Neuronal stem cell (in vitro differentiated cells): ENCODE results near the gene PEX16.
A peak's percentile ranks its signal among the peaks of the same experiment; 100 is the strongest.

Experiments used
- DNase-seq: peaks from one replicate; pipeline ENCODE4 v3.0.0-alpha.2; 2013; ENCODE audit warnings: low spot score
- H2AFZ ChIP-seq: one replicate; pipeline ENCODE4 v1.6.1; 2013; ENCODE audit warnings: mild to moderate bottlenecking, low read length, inconsistent platforms
- H2AK5ac ChIP-seq: 2 replicates; pipeline ENCODE4 v1.6.1; 2013; ENCODE audit warnings: low read depth, mild to moderate bottlenecking, inconsistent platforms, low read length, moderate library complexity, mixed read lengths
- H2BK120ac ChIP-seq: 2 replicates; pipeline ENCODE4 v1.6.1; 2013; ENCODE audit warnings: low read depth, mild to moderate bottlenecking, inconsistent platforms, low read length, moderate library complexity, mixed read lengths
- H2BK12ac ChIP-seq: one replicate; pipeline ENCODE4 v1.6.1; 2013; ENCODE audit warnings: low read length, inconsistent platforms
- H2BK15ac ChIP-seq: 2 replicates; pipeline ENCODE4 v1.6.1; 2013; ENCODE audit warnings: mild to moderate bottlenecking, low read length, inconsistent platforms, mixed read lengths
- H2BK5ac ChIP-seq: one replicate; pipeline ENCODE4 v1.6.1; 2013; ENCODE audit warnings: inconsistent platforms, mild to moderate bottlenecking, low read length, moderate library complexity
- H3K14ac ChIP-seq: one replicate; pipeline ENCODE4 v1.6.1; 2013; ENCODE audit warnings: low read length, inconsistent platforms
- H3K18ac ChIP-seq: 2 replicates; pipeline ENCODE4 v1.6.1; 2013; ENCODE audit warnings: low read length, inconsistent platforms
- H3K23ac ChIP-seq: 2 replicates; pipeline ENCODE4 v1.6.1; 2013; ENCODE audit warnings: low read depth, mild to moderate bottlenecking, mixed read lengths, low read length, inconsistent platforms; ENCODE audit not compliant: poor library complexity
- H3K27ac ChIP-seq: replicated peaks from 3 replicates; pipeline ENCODE4 v1.5.1; 2013; ENCODE audit warnings: low read length, inconsistent platforms
- H3K27me3 ChIP-seq, 3 experiments: 2 replicates each; pipeline ENCODE4 v1.6.1; 2013; ENCODE audit warnings: low read length in 3 of 3, mild to moderate bottlenecking in 2 of 3, inconsistent platforms in 1 of 3, low read depth in 1 of 3, mixed read lengths in 1 of 3, moderate library complexity in 1 of 3; ENCODE audit not compliant: control insufficient read depth in 3 of 3, insufficient read depth in 3 of 3
- H3K36me3 ChIP-seq, 2 donors: replicated peaks in 1 of 2; 2 replicates each; pipeline ENCODE4 v1.6.1; 2013; ENCODE audit warnings: low read length in 2 of 2; ENCODE audit not compliant: control insufficient read depth in 2 of 2, insufficient read depth in 2 of 2
- H3K4ac ChIP-seq: 2 replicates; pipeline ENCODE4 v1.6.1; 2013; ENCODE audit warnings: inconsistent platforms, mild to moderate bottlenecking, low read length, moderate library complexity
- H3K4me1 ChIP-seq, 2 donors: 1 replicate in 1 of 2; 2 replicates in 1 of 2; pipeline ENCODE4 v1.6.1; 2013; ENCODE audit warnings: low read length in 2 of 2, low read depth in 1 of 2; ENCODE audit not compliant: control insufficient read depth in 2 of 2, insufficient read depth in 1 of 2
- H3K4me2 ChIP-seq: one replicate; pipeline ENCODE4 v1.6.1; 2013; ENCODE audit warnings: mild to moderate bottlenecking, low read length, inconsistent platforms; ENCODE audit not compliant: insufficient read depth, poor library complexity, severe bottlenecking
- H3K4me3 ChIP-seq, 2 donors: 2 replicates each; pipeline ENCODE4 v1.5.1; 2013; ENCODE audit warnings: low read length in 2 of 2, mild to moderate bottlenecking in 2 of 2, inconsistent platforms in 1 of 2, moderate library complexity in 1 of 2
- H3K79me1 ChIP-seq: one replicate; pipeline ENCODE4 v1.6.1; 2013; ENCODE audit warnings: low read depth, mild to moderate bottlenecking, inconsistent platforms, low read length, moderate library complexity
- H3K9ac ChIP-seq: one replicate; pipeline ENCODE4 v1.6.1; 2013; ENCODE audit warnings: mild to moderate bottlenecking, low read depth, low read length, inconsistent platforms; ENCODE audit not compliant: poor library complexity
- H3K9me3 ChIP-seq, 2 donors: replicated peaks in 1 of 2; 2 replicates each; pipeline versions ENCODE3 to v1.6.1; 2013; ENCODE audit warnings: low read length in 2 of 2, mild to moderate bottlenecking in 2 of 2, inconsistent platforms in 1 of 2, low read depth in 1 of 2, mixed read lengths in 1 of 2, moderate library complexity in 1 of 2; ENCODE audit not compliant: control insufficient read depth in 2 of 2, insufficient read depth in 1 of 2
- H4K8ac ChIP-seq: one replicate; pipeline ENCODE4 v1.6.1; 2013; ENCODE audit warnings: low read depth, mild to moderate bottlenecking, inconsistent platforms, low read length, moderate library complexity
- H4K91ac ChIP-seq: one replicate; pipeline ENCODE4 v1.6.1; 2013; ENCODE audit warnings: low read length, low read depth, mild to moderate bottlenecking, inconsistent platforms; ENCODE audit not compliant: poor library complexity
- WGBS, 2 donors: extraction: QIAGEN DNeasy Blood & Tissue Kit; methylation state at CpG; one replicate each; pipeline ENCODE4 v1.1.7; 2013; ENCODE audit warnings: missing lambda C conversion rate in 2 of 2, mixed read lengths in 1 of 2; ENCODE audit not compliant: insufficient read length in 2 of 2, insufficient replicate concordance in 1 of 2; ENCODE audit errors: extremely low coverage in 2 of 2; 5-methylcytosine and 5-hydroxymethylcytosine counted together

The PEX16 gene

GRCh38 chr11:45880772-45881570 lies 36.7 kb downstream of the PEX16 start:
- no peak overlapping the region for H3K18ac ChIP-seq
- no peak overlapping the region for H3K4ac ChIP-seq
- no peaks in the 10 kb centered on the region for H3K9me3 ChIP-seq
- H2AK5ac ChIP-seq = no peak overlapping the region
- H2BK5ac ChIP-seq = no peak overlapping the region
- peak overlapping the region; percentile 7 for H3K23ac ChIP-seq
- WGBS, 2 donors = no CpG with 5 or more reads among the region's 15 CpGs
- H3K4me3 ChIP-seq = peak overlapping the region in 1 of 2 donors; percentile 22
- peaks cover 7 to 15% of the 10 kb centered on the region in 2 donors for H3K4me1 ChIP-seq
- no peak overlapping the region for H4K8ac ChIP-seq
- no peak overlapping the region for H4K91ac ChIP-seq
- no peak overlapping the region for H2AFZ ChIP-seq
- no peak for DNase-seq
- H2BK12ac ChIP-seq = no peak overlapping the region
- H3K4me2 ChIP-seq = no peak overlapping the region
- no peak overlapping the region for H2BK120ac ChIP-seq
- no peak overlapping the region for H3K27ac ChIP-seq
- no peak overlapping the region for H3K9ac ChIP-seq
- no peak overlapping the region for H2BK15ac ChIP-seq
- H3K36me3 ChIP-seq = peaks cover 5 to 34% of the 10 kb centered on the region in 2 donors
- peaks cover 0 to 2% (median 1%) of the 10 kb centered on the region in 3 experiments for H3K27me3 ChIP-seq
- no peaks in the 10 kb centered on the region for H3K79me1 ChIP-seq
- no peak overlapping the region for H3K14ac ChIP-seq

DNA sequence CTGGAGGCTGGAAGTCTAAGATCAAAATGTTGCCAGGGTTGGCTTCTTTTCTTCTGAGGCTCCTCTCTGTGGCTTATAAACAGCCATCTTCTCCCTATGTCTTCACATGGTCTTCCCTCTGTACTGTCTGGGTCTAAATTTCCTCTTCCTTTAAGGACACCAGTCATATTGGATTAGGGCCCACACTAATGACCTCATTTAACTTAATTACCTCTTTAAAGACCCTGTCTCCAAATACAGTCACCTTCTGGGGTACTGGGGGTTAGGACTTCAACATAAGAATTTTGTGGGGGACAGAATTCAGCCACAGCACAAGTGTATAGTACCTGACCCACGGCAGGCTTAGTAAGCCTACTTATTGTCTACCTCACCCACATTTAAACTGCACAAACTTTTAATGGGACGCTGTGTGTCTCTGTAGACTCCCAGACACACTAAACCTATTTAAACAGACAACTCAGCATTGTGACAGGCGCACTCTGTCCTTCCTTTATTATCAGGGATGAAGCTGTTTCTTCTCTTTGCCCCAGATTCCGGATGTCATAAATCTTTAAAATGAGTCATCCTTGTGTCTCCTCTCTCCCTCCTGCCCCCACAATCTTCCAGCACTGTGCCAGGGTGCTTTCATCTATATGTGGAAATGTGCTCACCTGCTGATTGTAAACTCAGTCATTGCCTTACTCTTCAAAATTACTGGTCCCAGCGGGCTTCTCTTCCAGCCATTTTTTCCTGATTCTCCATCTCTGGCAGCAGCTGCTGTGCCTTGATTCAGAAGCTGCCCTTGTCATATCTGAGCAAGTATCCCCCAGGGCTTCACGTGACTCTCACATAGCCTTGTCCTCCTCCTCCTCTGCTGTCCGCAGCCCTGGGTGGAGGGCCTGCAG lies 37.6 kb downstream of the PEX16 start:
- Histone ChIP-seq H4K91ac (no peak overlapping the region), H2AFZ (no peak overlapping the region), H2BK12ac (no peak overlapping the region), H2AK5ac (no peak overlapping the region), H3K23ac (no peak overlapping the region), H3K9ac (no peak overlapping the region), H3K36me3 (peaks cover 5 to 34% of the 10 kb centered on the region in 2 donors), H3K27ac (no peak overlapping the region), H3K4me1 (peaks cover 4 to 16% of the 10 kb centered on the region in 2 donors), H2BK5ac (no peak overlapping the region), H3K4me2 (no peak overlapping the region), H2BK120ac (no peak overlapping the region), H3K14ac (no peak overlapping the region), H3K79me1 (no peaks in the 10 kb centered on the region), H3K4me3 (no peak overlapping the region), H4K8ac (no peak overlapping the region), H3K18ac (no peak overlapping the region), H2BK15ac (no peak overlapping the region), H3K4ac (no peak overlapping the region), H3K27me3 (no peaks in the 10 kb centered on the region), H3K9me3 (no peaks in the 10 kb centered on the region)
- WGBS, 2 donors = no CpG with 5 or more reads among the region's 7 CpGs
- DNase-seq = no peak

DNA sequence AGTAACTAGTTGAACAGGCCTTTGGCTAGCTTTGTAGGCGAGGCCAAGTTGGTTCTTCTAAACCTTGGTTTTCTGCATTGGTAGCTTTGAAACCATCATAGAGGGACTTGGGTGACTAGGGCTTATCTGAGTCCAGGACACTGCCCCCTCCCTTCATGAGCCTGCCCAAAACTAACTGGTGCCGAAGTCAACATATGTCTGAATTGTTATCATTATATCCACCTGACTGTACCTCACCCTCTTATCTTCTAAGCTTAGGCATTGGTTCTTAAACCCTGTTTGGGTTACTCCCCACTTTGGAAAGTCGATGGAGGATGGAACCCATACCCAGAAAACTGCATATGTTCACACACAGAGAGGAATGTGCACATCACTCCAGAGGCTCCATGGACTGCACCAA lies 39.8 kb downstream of the PEX16 start:
- Histone ChIP-seq H2BK5ac (no peak overlapping the region), H3K27ac (no peak overlapping the region), H3K9me3 (no peaks in the 10 kb centered on the region), H3K79me1 (no peaks in the 10 kb centered on the region), H2BK12ac (no peak overlapping the region), H3K4ac (no peak overlapping the region), H3K9ac (no peak overlapping the region), H3K14ac (no peak overlapping the region), H3K23ac (no peak overlapping the region), H3K36me3 (peaks cover 5 to 49% of the 10 kb centered on the region in 2 donors), H2AK5ac (no peak overlapping the region), H2AFZ (no peak overlapping the region), H2BK120ac (no peak overlapping the region), H4K8ac (no peak overlapping the region), H2BK15ac (no peak overlapping the region), H3K18ac (no peak overlapping the region), H3K4me3 (no peak overlapping the region), H3K4me2 (no peak overlapping the region), H3K27me3 (no peaks in the 10 kb centered on the region), H4K91ac (no peak overlapping the region), H3K4me1 (peaks cover 4 to 17% of the 10 kb centered on the region in 2 donors)
- WGBS, 2 donors = no CpG with 5 or more reads among the region's 3 CpGs
- no peak for DNase-seq

DNA sequence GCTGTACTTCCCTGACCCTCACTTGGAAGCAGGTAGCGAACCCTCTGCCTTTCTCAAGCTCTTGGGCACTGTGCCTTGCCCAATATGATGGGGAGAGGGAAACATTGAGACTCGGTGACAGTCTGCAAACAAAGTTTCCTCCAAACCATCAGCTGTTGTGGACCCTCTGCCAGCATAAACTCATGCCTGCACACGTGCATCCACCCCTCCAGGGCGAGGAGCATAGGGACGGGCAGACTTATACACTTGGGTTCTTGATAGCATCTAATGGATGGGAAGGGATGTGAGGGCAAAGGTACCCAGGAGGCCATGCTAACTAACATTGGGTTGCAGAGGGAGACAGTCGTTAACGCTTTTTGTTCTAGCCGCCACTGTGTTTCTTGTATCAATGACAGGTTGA lies 40.5 kb downstream of the PEX16 start:
- peaks cover 5 to 50% of the 10 kb centered on the region in 2 donors for H3K36me3 ChIP-seq
- H3K23ac ChIP-seq = no peak overlapping the region
- H3K4me2 ChIP-seq = no peak overlapping the region
- H2BK5ac ChIP-seq = no peak overlapping the region
- H2AK5ac ChIP-seq = peak overlapping the region; percentile 22
- H2BK15ac ChIP-seq = no peak overlapping the region
- H3K18ac ChIP-seq = peak overlapping the region; percentile 42
- H2BK12ac ChIP-seq = no peak overlapping the region
- H3K4me3 ChIP-seq = no peak overlapping the region
- DNase-seq = no peak
- WGBS, 2 donors = no CpG with 5 or more reads among the region's 8 CpGs
- H3K9me3 ChIP-seq = no peaks in the 10 kb centered on the region
- H4K91ac ChIP-seq = no peak overlapping the region
- H3K4ac ChIP-seq = no peak overlapping the region
- H4K8ac ChIP-seq = no peak overlapping the region
- H3K79me1 ChIP-seq = no peaks in the 10 kb centered on the region
- H2BK120ac ChIP-seq = no peak overlapping the region
- peak overlapping the region; percentile 6 for H3K27ac ChIP-seq
- H3K9ac ChIP-seq = no peak overlapping the region
- H3K4me1 ChIP-seq = peaks cover 4 to 18% of the 10 kb centered on the region in 2 donors
- no peaks in the 10 kb centered on the region for H3K27me3 ChIP-seq
- H3K14ac ChIP-seq = no peak overlapping the region
- H2AFZ ChIP-seq = no peak overlapping the region
